Stimulated activated naive CD4-positive, alpha-beta T cell treated with Interleukin-2 at 50 U/mL for 16 hours (primary cell): Measurements from ENCODE around the gene PRR33.

Experiments used
- DNase-seq: peaks from one replicate; lab custom pipeline; 2025; lab: John Stamatoyannopoulos, UW

PRR33 gene

DNA sequence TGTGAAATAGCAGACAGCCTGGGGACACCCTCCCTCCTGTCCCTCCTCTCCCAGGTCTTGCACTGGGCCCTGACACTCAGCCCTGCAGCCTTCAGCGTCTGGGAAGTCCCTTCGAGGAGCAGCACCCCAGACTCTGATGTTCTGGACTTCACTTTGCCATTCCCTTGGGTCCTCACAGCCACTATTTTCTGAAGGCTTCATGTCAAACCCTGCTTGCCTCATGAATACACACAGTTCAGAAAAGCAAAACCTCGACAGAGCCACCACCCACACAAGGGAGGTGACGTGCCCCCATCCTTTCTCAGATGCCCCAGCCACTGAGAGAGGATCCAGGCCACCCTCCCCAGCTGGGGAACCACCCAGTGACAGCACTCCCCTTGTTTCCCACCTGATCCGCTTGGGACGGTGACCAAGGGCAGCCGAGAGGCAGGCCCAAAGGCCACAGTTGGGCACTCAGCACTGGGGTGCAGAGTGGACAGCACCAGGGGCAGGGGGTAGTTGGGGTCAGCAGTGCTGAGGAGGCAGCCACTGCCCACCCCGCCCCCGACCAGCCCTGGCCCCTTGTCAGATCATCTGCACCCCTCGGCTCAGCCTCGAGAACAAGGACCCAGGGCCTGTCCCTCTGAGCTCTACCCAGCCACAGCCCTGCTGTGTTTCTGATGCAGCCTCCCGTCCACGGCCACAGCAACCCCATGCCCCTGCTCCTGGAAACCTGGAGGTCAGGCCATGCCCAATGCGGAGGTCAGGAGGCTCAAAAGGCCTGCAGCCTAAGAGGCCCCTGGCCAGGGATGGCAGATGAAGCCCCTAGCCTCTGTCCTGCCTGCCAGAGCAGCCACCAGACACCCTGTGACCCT lies 24.7 kb upstream of the PRR33 start:
- DNase-seq, result no peak

DNA sequence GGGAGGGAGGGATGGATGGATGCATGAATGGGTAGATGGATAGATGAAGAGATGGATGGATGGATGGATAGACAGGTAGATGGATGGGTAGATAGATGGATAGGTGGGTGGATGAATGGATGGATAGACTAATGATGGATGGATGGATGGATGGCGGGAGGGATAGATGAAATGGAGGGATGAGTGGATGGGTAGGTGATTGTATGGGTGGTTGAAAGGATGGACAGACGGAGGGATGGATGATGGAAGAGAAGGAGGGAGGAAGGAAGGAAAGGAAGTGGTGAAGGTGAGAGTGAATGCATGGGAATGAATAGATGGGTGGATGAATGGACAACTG lies 24.1 kb upstream of the PRR33 start:
- no peak for DNase-seq

DNA sequence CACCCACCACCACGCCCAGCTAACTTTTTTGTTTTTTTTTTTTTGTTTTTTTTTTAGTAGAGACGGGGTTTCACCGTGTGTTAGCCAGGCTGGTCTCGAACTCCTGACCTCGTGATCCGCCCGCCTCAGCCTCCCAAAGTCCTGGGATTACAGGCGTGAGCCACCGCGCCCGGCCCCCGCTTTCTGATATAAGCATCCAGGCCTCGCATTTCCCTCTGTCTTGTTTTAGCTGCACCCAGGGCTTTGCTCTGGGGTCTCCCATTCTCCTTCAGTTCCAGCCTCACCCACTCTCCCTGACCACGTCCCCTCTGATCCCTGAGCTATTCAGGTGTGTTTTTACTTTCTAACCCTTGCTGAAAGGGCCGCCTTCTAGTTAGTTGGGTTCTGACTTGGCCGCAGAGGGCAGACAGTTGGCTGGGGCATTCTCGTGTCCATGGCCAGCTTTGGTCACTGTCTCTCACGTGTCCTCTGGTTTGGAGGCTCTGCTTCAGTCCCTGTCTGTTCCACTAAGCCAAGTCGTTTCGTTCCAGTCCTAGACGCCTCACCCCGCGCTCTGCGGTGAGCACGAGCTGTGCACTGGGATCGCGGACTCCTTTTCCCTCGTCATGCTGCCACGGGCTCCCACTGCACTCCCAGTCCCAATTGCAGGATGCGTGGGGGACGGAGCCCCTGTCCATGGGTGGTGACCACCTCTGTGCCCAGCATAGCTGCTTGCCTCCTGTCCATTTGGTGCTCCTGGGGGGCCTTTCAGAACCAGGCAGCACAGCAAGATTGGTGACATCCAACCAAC lies 21.8 kb upstream of the PRR33 start:
- no peak for DNase-seq

DNA sequence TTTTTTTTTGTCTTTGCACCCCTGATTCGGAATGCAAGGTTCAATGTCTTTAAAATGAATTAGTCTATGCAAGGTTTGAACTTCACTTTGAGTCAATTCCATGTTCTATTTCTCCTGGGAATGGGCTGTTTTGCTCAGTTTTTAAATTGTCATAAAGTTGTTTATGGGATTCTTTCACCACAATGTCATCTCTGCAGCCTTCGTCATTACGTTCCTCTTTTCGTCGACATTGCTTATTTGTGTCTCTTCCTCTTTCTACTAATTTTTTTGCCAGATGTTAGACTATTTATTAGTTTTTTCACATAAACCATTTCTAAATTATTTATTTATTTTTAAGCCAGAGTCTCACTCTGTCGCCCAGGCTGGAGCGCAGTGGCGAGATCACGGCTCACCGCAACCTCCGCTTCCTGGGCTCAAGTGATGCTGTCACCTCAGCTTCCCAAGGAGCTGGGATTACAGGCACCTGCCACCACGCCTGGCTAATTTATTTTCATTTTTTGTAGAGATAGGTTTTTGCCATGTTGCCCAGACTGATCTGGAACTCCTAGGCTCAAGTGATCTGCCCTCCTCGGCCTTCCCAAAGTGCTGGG lies 20.7 kb upstream of the PRR33 start:
- DNase-seq, result no peak

DNA sequence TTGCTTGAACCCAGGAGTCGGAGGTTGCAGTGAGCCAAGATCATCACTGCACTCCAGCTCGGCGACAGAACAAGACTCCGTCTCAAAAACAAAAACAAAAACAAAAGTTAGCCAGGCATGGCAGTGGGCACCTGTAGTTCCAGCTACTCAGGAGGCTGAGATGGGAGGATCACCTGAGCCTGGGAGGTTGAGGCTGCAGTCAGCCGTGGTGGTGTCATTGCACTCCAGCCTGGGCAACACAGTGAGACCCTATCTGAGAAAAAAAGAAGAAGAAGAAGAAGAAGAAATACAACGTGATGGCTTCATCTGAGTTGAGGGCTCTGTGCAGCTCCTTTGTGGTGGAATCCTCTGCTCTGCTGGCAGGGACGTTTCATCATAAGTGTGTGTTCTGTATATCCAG lies 17.8 kb upstream of the PRR33 start:
- DNase-seq, result no peak

DNA sequence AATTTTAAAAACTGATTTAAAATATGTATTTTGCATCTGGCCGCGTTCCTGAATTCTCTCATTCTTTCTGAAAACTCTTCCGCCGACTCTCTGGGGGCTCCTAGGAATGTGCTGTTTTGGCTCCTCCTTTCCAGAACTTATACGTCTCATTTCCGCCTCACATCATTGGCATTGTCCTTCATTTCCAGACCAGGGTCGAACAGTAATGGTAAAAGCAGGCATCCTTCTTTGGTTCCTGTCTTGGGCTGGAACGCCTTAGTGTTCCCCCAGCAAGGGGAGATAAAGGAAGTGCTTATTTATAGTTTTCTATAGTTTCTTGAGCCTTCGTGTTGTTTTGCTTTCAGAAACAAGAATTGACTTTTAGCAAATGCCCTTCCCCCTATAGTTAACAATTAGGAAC lies 16.9 kb upstream of the PRR33 start:
- DNase-seq, result no peak

DNA sequence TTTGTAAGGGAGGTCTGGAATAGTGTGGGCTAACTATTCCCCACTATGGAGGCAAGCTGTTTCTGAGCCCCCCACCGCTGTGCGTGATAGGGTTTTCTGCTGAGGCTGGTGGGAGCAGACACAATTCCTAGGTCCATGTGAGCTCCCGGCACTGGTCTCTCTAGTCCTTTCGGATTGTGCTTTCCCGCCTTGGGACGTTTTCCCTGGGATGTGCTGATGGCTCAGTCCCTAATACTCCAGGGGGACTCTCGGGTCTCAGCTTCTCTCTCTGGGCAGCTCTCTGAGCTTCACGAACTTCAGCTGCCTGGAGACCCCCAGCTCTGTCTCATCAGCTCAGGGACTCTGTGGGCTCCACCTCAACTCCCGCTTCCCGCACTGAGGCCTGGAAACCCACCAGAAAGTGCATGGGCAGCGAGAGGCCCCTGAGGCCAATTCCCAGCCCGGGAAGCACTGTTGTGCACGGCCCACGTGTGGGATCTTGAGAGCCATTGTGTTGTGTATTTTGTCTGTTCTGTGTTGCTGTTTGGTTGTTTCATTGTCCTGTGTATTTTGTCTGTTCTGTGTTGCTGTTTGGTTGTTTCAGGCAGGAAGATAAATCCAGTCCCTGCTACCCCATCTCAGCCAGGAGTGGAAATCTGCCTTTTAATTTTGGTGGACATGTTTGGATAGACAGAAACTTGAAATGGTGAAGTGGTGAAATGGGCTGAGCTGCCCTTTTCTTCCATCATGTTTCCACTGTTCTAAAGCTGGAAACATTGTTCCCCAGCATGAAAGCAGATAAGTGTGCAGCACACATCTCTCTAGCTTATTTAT lies 15.1 kb upstream of the PRR33 start:
- DNase-seq, result no peak

DNA sequence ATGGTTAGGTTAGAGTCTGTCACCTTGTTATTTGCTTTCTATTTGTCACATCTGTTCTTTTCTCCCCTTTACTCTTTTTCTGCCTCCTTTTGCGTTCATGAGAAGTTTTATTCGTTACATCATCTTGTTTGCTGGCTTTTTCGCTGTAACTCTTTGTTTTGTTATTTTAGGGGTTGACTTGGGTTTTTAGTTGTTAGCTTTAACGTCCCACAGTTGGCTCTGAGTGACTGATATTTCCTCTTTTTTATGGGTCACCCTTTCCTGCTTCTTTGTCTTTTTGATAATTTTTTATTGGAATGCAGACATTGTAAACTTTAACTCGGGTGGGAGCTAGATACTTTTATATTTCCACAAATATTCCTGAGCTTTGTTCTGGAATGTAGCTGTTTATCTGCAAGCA lies 14.5 kb upstream of the PRR33 start:
- DNase-seq, result no peak

DNA sequence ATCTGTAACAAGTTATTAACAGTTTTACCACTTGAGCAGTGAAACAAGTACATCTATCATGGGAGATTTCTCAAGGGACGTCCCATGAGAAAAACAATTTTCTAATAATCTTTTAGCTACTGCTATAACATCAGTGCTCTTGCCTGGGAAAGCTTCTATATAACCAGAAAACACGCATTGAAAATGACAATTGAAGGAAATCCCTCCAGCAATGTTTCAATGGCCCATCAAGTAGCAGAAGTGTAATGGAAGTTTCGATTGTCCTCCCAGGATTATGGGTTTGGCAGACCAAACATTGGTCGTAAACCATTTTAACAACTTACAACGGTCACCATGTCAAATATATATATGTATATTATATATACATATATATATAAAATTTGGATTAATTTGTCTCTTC lies 8.0 kb upstream of the PRR33 start:
- DNase-seq, result no peak

DNA sequence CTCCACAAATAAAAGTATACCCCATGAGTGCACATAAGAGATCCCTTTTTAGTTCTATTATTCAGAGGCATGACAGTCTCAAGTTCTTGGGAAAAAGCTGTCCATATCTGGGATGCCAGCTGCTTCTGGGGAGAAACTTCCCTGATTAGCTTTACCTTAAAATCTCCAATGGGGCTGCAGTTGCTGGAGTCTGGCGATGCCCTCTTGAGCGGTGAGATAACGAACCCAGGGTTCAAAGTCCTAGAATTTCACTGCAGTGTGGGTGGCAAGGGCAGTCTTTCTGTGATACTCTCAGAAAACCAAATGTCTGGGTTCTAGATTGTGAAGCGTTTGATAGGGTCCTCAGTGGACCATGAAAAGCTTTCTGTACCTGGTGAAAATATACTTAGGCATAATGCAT lies 7.4 kb upstream of the PRR33 start:
- no peak for DNase-seq

DNA sequence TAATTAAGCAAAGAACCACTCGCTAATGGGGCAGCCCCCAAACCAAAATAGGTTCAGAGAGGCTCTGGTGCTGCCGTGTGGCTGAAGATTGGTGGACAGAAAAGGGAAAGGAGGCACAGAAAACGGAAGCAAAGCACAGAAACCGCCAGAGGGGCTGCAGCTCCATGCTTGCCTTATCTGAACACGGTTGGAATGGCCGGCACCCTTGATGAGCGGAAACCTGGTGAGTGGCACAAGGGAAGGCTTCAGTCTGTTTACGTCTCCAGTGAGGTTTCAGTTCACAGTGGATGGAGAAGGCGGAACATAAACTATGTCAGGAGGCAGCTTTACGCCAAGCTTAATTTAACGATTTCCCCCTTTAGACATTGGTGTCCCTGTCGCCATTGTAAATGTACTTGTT lies 5.2 kb upstream of the PRR33 start:
- no peak for DNase-seq

DNA sequence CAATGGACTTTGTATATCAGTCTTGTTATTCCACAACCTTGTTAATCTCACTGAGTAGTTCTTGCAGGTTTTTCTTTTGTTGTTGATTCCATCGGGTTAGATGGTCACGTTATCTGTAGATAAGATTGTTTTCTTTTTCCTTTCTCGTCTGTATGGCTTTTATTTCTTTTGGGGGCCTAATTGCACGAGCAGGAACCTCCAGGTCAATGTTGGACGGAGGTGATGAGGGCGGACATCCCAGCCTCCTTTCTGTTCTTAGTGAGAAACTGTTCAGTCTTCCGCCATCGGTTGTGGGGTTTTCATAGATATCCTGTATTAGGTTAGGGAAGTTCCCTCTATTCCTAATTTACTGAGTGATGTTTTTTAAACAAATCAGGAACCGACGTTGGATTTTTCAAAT lies 4.8 kb upstream of the PRR33 start:
- no peak for DNase-seq

DNA sequence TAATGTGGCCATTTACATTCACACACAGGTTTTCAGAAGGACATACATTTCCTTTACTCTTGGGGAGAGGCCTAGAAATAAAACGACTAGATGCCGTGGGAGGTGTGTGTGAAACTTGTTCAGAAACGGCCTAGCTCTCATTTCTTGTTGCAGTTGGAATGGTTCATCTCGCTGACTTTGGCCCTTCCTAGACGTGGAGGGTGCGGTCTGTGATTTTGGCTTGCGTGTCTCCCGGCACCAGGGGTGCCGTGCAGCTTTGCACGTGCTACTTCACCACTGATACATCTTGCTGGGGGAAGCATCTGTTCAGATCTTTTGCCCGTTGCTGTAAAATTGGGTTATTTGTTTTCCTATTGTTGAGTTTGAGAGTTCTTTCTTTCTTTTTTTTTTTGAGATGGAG lies 3.1 kb upstream of the PRR33 start:
- DNase-seq, result no peak

DNA sequence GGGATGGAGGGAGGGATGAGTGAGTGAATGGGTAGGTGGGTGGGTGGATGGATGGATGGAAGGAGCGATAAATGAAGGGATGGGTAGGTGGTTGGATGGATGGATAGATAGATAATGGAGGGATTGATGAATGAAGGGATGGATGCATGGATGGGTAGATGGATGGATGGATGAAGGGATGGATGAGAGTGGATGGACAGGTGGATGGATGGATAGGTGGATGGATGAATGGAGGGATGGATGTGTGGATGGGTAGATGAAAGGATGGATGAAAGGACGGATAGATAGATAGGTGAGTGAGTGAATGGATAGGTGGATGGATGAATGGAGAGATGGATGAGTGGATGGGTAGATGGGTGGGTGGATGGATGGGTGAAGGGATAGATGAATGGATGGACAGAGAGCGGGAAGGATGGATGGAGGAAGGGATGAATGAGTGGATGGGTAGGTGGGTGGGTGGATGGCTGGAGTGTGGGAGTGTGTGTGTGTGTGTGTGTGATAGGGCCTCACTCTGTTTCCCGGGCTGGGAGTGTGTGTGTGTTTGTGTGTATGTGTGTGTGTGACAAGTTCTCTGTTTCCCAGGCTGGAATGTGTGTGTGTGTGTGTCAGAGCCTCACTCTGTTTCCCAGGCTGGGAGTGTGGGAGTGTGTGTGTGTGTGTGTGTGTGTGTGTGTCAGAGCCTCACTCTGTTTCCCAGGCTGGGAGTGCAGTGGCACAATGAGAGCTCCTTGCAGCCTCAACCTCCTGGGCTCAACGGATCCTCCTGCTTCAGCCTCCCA lies 2.1 kb upstream of the PRR33 start:
- no peak for DNase-seq

DNA sequence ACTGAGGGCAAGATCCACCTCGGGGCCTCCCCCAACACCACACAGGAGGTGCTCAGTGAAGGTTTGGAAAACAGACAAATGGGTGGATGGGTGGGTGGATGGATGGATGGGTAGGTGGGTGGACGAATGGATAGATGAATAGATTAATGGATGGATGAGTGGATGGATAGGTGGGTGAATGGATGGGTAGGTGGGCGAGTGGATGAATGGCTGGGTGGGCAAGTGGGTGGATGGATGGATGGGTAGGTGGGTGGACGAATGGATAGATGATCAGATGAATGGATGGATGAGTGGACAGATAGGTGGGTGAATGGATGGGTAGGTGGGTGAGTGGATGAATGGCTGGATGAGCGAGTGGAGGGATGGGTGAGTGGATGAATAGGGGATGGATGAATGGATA lies 863 bp upstream of the PRR33 start:
- DNase-seq, result no peak

DNA sequence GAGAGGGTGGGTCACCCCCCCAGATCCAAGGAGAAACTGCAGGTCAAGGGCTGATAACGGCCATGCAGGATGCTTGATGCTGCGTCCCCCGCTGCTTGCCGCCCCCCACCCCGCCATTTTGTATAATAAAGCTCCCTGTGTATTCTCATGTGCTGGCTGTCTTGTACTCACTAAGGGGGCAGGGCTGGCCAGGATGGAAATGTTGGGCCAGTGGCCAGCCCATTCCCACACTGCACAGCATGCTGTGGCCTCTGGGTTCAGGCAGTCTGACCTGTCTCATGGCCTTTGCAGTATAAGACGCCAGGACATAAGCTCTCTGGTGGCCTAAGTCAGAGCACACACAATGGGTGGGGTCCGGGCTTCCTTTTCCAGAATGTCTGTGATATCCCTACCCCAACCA lies 421 bp upstream of the PRR33 start:
- DNase-seq, result no peak

DNA sequence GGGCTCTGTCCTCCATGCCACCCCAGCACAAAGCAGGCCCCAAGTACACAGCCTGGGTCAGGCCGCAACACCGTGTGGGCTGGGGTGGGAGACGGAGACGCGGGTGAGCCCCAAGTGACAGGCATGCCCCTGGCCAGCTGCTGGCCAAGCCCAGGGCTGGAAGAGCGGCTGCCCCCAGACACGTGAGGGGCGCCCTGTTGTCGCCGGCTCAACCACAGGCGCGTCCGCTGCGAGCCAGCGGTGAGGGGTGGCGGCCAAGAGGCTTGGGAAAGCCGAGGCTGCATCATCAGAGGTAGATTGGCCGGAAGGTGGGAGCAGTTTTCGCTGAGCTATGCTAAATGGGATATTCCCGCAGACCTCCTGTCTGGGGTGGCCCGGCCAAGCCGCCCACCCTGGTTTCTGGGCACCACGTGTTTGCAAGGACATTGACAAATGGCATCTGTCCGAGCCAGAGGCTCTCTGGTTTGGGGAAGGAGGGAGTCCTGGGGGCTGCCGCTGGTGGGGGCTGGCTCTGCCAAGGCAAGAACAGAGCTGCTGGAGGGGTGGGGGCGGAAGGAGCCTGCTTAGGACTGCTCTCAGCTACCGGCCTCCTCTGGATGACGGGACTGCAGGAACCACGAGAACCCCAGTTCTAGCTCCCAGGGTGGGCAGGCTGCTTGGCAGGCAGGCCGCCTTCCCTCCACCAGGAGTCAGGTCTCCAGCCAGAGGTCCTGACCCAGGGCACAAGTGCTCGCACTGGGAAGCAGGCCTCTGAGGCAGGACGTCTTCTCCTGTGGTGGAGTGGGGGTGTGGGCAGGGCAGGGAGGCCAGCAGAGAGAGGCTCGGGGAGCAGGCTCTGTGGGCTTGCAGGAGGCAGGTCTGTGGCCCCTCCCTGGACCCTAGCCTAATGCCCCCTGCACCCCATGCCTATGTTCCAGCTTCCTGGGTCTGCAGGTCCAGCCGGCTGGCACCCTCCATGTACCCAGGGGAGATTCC lies 552 bp downstream of the PRR33 start:
- DNase-seq, result no peak

DNA sequence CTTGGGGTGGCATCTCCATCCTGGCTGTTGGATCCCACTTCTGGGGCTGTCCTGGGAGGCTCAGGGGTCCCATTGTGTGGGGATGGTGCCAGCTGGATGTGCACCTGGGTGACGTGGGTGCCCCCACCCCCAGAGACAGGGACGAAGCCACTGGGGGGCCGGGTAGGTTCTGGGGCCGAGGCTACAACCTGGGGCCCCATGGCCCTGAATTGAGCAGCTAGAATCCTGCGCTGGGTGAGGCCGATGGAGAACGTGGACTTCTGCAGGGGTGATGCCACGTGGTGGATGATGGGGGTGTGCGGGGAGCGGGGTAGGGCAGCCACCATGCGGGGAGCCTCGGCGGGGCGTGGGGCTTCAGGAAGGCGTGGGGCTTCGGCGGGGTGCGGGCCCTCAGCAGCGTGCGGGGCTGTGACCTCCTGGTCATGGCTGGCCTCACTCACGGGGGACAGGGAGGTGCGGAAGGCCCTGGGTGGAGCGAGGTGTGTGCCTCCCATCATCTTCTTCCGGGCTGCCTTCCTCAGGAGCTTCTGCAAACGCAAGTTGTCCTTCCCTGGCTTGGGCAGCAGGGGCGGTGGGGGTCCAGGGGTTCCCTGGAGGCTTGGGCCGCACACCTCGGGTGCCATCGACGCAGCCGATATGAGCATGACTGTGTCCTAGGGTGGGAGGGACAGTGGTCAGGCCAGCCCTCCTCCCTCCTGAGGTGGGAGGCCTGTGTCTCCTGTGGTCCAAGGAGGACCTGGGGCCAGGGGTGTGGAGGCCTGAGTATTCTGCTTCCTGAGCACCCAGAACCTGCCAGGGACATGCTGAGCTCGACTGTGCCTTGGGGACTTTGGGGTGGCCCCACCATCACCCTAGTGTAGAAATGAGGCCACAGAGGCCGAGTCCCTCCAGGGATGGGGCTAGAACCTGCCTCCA lies 1.5 kb downstream of the PRR33 start:
- no peak for DNase-seq

DNA sequence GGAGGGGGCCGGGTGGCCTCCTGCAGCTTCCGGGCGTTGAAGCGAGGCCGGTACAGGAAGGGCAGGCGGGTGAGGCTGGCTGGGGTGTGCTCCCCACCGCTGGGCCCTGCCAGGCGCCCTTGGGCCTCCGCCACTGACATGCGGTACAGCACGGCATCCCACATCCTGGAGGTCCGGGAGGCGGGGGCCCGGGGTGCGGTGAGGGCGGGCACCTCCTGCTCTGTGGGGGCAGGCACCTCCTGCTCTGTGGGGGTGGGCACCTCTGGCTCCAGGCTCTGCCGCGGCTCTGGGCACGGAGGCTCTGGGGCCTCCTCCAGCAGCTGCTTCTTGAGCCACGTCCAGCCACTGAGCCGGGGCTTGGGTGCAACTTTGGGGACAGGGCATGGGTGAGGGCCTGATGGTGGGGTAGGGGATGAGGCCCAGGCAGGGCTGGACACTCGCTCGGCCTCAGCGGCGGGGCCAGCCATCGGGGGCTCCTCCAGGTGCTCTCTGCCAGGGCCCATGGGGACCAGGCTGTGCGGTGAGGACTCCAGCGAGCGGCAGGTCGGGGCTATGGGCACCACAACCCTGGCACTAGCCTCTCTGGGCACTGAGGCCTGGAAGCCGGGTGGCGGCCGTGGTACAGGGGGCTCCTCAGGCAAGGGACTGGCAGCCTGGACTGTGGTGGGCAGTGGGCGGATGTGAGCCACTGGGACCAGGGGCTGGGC lies 2.3 kb downstream of the PRR33 start:
- peak; percentile 66 for DNase-seq
